WTC11 (cell line): Measurements from ENCODE around the gene ZNF341. TPM values are rescaled to one million over a fixed set of nuclear protein-coding genes. Genes with fewer than 3 reads are reported as not detected.
A peak's percentile ranks its signal among the peaks of the same experiment; 100 is the strongest.

Experiments used
- ATAC-seq: fragments of 200-7000 bp; cut with Tn5 transposase; 2 replicates; pipeline ENCODE4 v1.10.0; 2021; ENCODE audit warnings: mild to moderate bottlenecking, moderate library complexity
- CTCF ChIA-PET: fragments of 300-600 bp; sonication (Branson Sonifier 250); formaldehyde crosslinking; loops from one replicate; lab custom pipeline; 2021; ENCODE audit warnings: antibody characterized with exemption; lab: Charles Lee
- POLR2A ChIA-PET: fragments of 350-600 bp; sonication (Branson Sonifier 250); formaldehyde crosslinking; loops from one replicate; lab custom pipeline; 2021; ENCODE audit warnings: antibody characterized with exemption; lab: Charles Lee
- DNase-seq: peaks from one replicate; pipeline ENCODE4 v3.0.0; 2021; ENCODE audit warnings: low spot score
- H3K27ac Mint-ChIP-seq: 2 replicates; pipeline ENCODE4 v1.8.0; 2021; ENCODE audit warnings: mixed read lengths
- H3K27me3 Mint-ChIP-seq: 2 replicates; pipeline ENCODE4 v1.8.0; 2021; ENCODE audit warnings: low read depth, mild to moderate bottlenecking, moderate library complexity, mixed read lengths
- H3K36me3 Mint-ChIP-seq: 2 replicates; pipeline ENCODE4 v1.8.0; 2021; ENCODE audit warnings: mixed read lengths
- H3K4me1 Mint-ChIP-seq: 2 replicates; pipeline ENCODE4 v1.8.0; 2022; ENCODE audit warnings: mixed read lengths
- H3K4me3 Mint-ChIP-seq: 2 replicates; pipeline ENCODE4 v1.8.0; 2021; ENCODE audit warnings: mild to moderate bottlenecking, moderate library complexity, mixed read lengths
- H3K9me3 Mint-ChIP-seq: 2 replicates; pipeline ENCODE4 v1.8.0; 2021; ENCODE audit warnings: mixed read lengths
- CREB1 ChIP-seq: sonication (generic); formaldehyde crosslinking; IDR thresholded peaks from 2 replicates; pipeline ENCODE4 v1.8.0; 2023; ENCODE audit warnings: mild to moderate bottlenecking, missing genetic modification reagents
- CTCF ChIP-seq: fragments of 200-600 bp; IDR thresholded peaks from 2 replicates; pipeline ENCODE4 v1.8.0; 2022; ENCODE audit warnings: antibody characterized with exemption
- E2F5 ChIP-seq: sonication (generic); formaldehyde crosslinking; IDR thresholded peaks from 2 replicates; pipeline ENCODE4 v1.8.1; 2022; ENCODE audit warnings: mild to moderate bottlenecking, moderate library complexity, missing genetic modification reagents
- FOXJ3 ChIP-seq: sonication (generic); formaldehyde crosslinking; IDR thresholded peaks from 2 replicates; pipeline ENCODE4 v1.9.0; 2021; ENCODE audit warnings: missing genetic modification reagents, mild to moderate bottlenecking, borderline replicate concordance
- FOXP4 ChIP-seq: sonication (generic); formaldehyde crosslinking; IDR thresholded peaks from 2 replicates; pipeline ENCODE4 v1.8.0; 2022; ENCODE audit warnings: mild to moderate bottlenecking, missing genetic modification reagents
- JAZF1 ChIP-seq: fragments of 250-450 bp; sonication (Bioruptor Pico); IDR thresholded peaks from 2 replicates; pipeline ENCODE4 v1.9.0; 2021; ENCODE audit warnings: moderate library complexity, mild to moderate bottlenecking, inconsistent platforms
- NFYB ChIP-seq: sonication (generic); formaldehyde crosslinking; conservative IDR thresholded peaks from 2 replicates; pipeline ENCODE4 v1.8.0; 2022; ENCODE audit warnings: low read depth, missing genetic modification reagents
- PRDM15 ChIP-seq: sonication (generic); formaldehyde crosslinking; IDR thresholded peaks from 2 replicates; pipeline ENCODE4 v1.8.0; 2022; ENCODE audit warnings: missing genetic modification reagents
- PREB ChIP-seq: sonication (generic); formaldehyde crosslinking; IDR thresholded peaks from 2 replicates; pipeline ENCODE4 v1.8.1; 2022; ENCODE audit warnings: mild to moderate bottlenecking, missing genetic modification reagents, moderate library complexity, borderline replicate concordance
- SMAD3 ChIP-seq: sonication (generic); formaldehyde crosslinking; IDR thresholded peaks from 2 replicates; pipeline ENCODE4 v1.8.0; 2022; ENCODE audit warnings: missing genetic modification reagents, mild to moderate bottlenecking, borderline replicate concordance
- USF2 ChIP-seq: sonication (generic); formaldehyde crosslinking; IDR thresholded peaks from 2 replicates; pipeline ENCODE4 v1.8.1; 2023; ENCODE audit warnings: mild to moderate bottlenecking, missing genetic modification reagents, moderate library complexity
- ZMAT4 ChIP-seq: fragments of 250-450 bp; sonication (Bioruptor Pico); IDR thresholded peaks from 2 replicates; pipeline ENCODE4 v1.9.0; 2021; ENCODE audit warnings: mild to moderate bottlenecking
- ZNF121 ChIP-seq: sonication (generic); formaldehyde crosslinking; IDR thresholded peaks from 2 replicates; pipeline ENCODE4 v1.8.0; 2023; ENCODE audit warnings: missing genetic modification reagents
- ZNF263 ChIP-seq: sonication (generic); formaldehyde crosslinking; IDR thresholded peaks from 2 replicates; pipeline ENCODE4 v1.8.1; 2022; ENCODE audit warnings: low read depth, mild to moderate bottlenecking, moderate library complexity, missing genetic modification reagents
- ZNF396 ChIP-seq: fragments of 250-450 bp; sonication (Bioruptor Pico); IDR thresholded peaks from 2 replicates; pipeline ENCODE4 v1.8.0; 2021; ENCODE audit warnings: mild to moderate bottlenecking, moderate library complexity, borderline replicate concordance
- ZNF671 ChIP-seq: fragments of 250-450 bp; sonication (Bioruptor Pico); IDR thresholded peaks from 2 replicates; pipeline ENCODE4 v1.8.0; 2021; ENCODE audit warnings: mild to moderate bottlenecking
- total RNA-seq: library from RNA; stranded (reverse); gene quantifications from 3 replicates; pipeline ENCODE4 v1.2.3, GENCODE V29; 2021

ZNF341 gene
- total RNA-seq, 1 experiment from 2014 or later, result 9.6 TPM

- Mint-ChIP-seq H3K9me3 (peaks cover 6% of the 10 kb centered on the region; the same call in 1 of the 2 replicates), H3K4me1 (peaks cover 60% of the 10 kb centered on the region), H3K4me3 (no peak overlapping the region), H3K36me3 (peaks cover 12% of the 10 kb centered on the region), H3K27ac (peak overlapping the region; percentile 30; the same call in 1 of the 2 replicates), H3K27me3 (no peaks in the 10 kb centered on the region)
- TF ChIP-seq ZNF121 (CRISPR knock-in tag), result peak; percentile 47; the same call in 1 of the 2 replicates
- TF ChIP-seq ZNF396 (CRISPR knock-in tag), result no peak
- DNase-seq, result no peak
- ChIA-PET POLR2A (interaction anchor here (1.0 kb wide), 1 partner anchor 130 kb away, joined by 3 read pairs; no protein-coding TSS in a partner anchor), CTCF (interaction anchor here (0.8 to 1.7 kb wide), 3 partner anchors 23 to 45 kb away, joined by 3 to 6 read pairs (median 3); no protein-coding TSS in a partner anchor)
- ATAC-seq, result no peak
Measured at GRCh38 chr20:33837096-33837830, 105.5 kb downstream of the ZNF341 start.

GRCh38 chr20:33838035-33838864 is 106.5 kb downstream of the ZNF341 start:
- CTCF ChIA-PET, result interaction anchor here (0.8 to 1.1 kb wide), 2 partner anchors 46 to 59 kb away, joined by 3 read pairs; no protein-coding TSS in a partner anchor
- Mint-ChIP-seq H3K9me3 (peaks cover 6% of the 10 kb centered on the region; the same call in 1 of the 2 replicates), H3K36me3 (peaks cover 12% of the 10 kb centered on the region), H3K27me3 (no peaks in the 10 kb centered on the region), H3K4me1 (peaks cover 63% of the 10 kb centered on the region), H3K4me3 (no peak overlapping the region), H3K27ac (peak overlapping the region; percentile 71)
- TF ChIP-seq ZNF263 (CRISPR knock-in tag) (no peak), PREB (no peak), E2F5 (CRISPR knock-in tag) (no peak), ZNF121 (CRISPR knock-in tag) (no peak), CTCF (no peak), PRDM15 (CRISPR knock-in tag) (no peak), ZNF671 (CRISPR knock-in tag) (no peak), SMAD3 (no peak), NFYB (CRISPR knock-in tag) (no peak)
- ATAC-seq (no peak), DNase-seq (no peak)
- POLR2A ChIA-PET, result interaction anchor here (1.0 kb wide), 1 partner anchor 131 kb away, joined by 3 read pairs; no protein-coding TSS in a partner anchor

GRCh38 chr20:33839591-33839990 is 107.8 kb downstream of the ZNF341 start:
- ChIA-PET CTCF (interaction anchor here (0.8 to 1.2 kb wide), 3 partner anchors 23 to 76 kb away, joined by 3 read pairs; no protein-coding TSS in a partner anchor), POLR2A (no interaction called here)
- Mint-ChIP-seq H3K4me1 (peaks cover 65% of the 10 kb centered on the region), H3K27ac (no peak overlapping the region), H3K4me3 (no peak overlapping the region), H3K9me3 (peaks cover 6% of the 10 kb centered on the region; the same call in 1 of the 2 replicates), H3K27me3 (no peaks in the 10 kb centered on the region), H3K36me3 (peaks cover 12% of the 10 kb centered on the region)
- TF ChIP-seq ZNF671 (CRISPR knock-in tag), result no peak
- no peak for TF ChIP-seq ZMAT4
- no peak for TF ChIP-seq USF2 (CRISPR knock-in tag)
- TF ChIP-seq FOXJ3 (CRISPR knock-in tag), result no peak
- no peak for TF ChIP-seq CREB1 (CRISPR knock-in tag)
- TF ChIP-seq FOXP4, result no peak
- no peak for TF ChIP-seq JAZF1 (CRISPR knock-in tag)
- no peak for DNase-seq
- ATAC-seq, result no peak
